Measurements from ENCODE around the gene SH3PXD2A.

Gene SH3PXD2A

GRCh38 chr10:103622286-103622685 lies 233.1 kb downstream of the SH3PXD2A start:
- DNase-seq (no peak), ATAC-seq (ENCODE audit: insufficient read depth, low read depth) (no peak)
- H3K27me3 ChIP-seq (ENCODE audit: insufficient read depth, low read length, poor library complexity): no peaks in the 10 kb centered on the region
- peaks cover 40% of the 10 kb centered on the region for H3K36me3 ChIP-seq (ENCODE audit: insufficient read depth, low read length)
- no peak overlapping the region for H2AFZ ChIP-seq (ENCODE audit: low read depth, low read length)
- H3K9me3 ChIP-seq (ENCODE audit: insufficient read depth, low read length, severe bottlenecking): no peaks in the 10 kb centered on the region
- TF ChIP-seq, protein P1, sequence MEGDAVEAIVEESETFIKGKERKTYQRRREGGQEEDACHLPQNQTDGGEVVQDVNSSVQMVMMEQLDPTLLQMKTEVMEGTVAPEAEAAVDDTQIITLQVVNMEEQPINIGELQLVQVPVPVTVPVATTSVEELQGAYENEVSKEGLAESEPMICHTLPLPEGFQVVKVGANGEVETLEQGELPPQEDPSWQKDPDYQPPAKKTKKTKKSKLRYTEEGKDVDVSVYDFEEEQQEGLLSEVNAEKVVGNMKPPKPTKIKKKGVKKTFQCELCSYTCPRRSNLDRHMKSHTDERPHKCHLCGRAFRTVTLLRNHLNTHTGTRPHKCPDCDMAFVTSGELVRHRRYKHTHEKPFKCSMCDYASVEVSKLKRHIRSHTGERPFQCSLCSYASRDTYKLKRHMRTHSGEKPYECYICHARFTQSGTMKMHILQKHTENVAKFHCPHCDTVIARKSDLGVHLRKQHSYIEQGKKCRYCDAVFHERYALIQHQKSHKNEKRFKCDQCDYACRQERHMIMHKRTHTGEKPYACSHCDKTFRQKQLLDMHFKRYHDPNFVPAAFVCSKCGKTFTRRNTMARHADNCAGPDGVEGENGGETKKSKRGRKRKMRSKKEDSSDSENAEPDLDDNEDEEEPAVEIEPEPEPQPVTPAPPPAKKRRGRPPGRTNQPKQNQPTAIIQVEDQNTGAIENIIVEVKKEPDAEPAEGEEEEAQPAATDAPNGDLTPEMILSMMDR (IDR thresholded peaks at IDR 0.05; ENCODE audit: borderline replicate concordance, extremely low read depth, low read length, poor library complexity, severe bottlenecking): no peak
- no peak for TF ChIP-seq EZH2 (IDR thresholded peaks at IDR 0.05; ENCODE audit: borderline replicate concordance, low read depth, low read length, severe bottlenecking)
- no peak overlapping the region for H3K9ac ChIP-seq (ENCODE audit: low read depth, low read length)
- no peak overlapping the region for H3K4me3 ChIP-seq (ENCODE audit: low read depth in 1 of 2, low read length in 2 of 2)
- H3K4me1 ChIP-seq (ENCODE audit: insufficient read depth, low read length): no peaks in the 10 kb centered on the region
- no peak overlapping the region for H3K27ac ChIP-seq (ENCODE audit: low read length)
- H3K79me2 ChIP-seq (ENCODE audit: insufficient read depth, low read length): no peaks in the 10 kb centered on the region
- H4K20me1 ChIP-seq (ENCODE audit: insufficient read depth, low read length): no peaks in the 10 kb centered on the region; the same call in 1 of the 2 replicates
- H3K4me2 ChIP-seq (ENCODE audit: insufficient read depth, low read length): no peak overlapping the region

DNA sequence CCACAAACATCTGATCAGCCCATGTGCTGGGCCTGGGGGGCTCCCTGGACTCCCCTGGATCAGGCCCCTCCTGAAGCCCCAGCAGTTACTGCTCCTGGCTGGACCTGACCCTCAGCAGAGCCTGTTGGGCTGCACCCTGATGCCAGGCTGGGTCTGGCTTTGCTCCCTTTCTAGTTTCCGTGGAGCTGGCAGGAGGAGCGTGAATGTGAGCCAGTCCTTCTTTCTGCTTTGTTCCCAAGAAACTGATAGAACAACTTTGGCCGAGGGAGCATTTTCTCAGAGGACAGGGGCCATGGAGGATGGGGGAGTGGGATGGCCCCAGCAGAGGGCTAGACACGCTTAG lies 233.6 kb downstream of the SH3PXD2A start:
- Histone ChIP-seq H3K4me3 (ENCODE audit: low read depth in 1 of 2, low read length in 2 of 2) (no peak overlapping the region), H3K27ac (ENCODE audit: low read length) (no peak overlapping the region), H4K20me1 (ENCODE audit: insufficient read depth, low read length) (peaks cover under 1% of the 10 kb centered on the region), H2AFZ (ENCODE audit: low read depth, low read length) (no peak overlapping the region), H3K36me3 (ENCODE audit: insufficient read depth, low read length) (peaks cover 42% of the 10 kb centered on the region), H3K4me2 (ENCODE audit: insufficient read depth, low read length) (no peak overlapping the region), H3K4me1 (ENCODE audit: insufficient read depth, low read length) (no peaks in the 10 kb centered on the region), H3K79me2 (ENCODE audit: insufficient read depth, low read length) (no peaks in the 10 kb centered on the region), H3K9ac (ENCODE audit: low read depth, low read length) (no peak overlapping the region), H3K9me3 (ENCODE audit: insufficient read depth, low read length, severe bottlenecking) (no peaks in the 10 kb centered on the region), H3K27me3 (ENCODE audit: insufficient read depth, low read length, poor library complexity) (no peaks in the 10 kb centered on the region)
- no peak for ATAC-seq (ENCODE audit: insufficient read depth, low read depth)
- TF ChIP-seq, protein P1 (IDR thresholded peaks at IDR 0.05; ENCODE audit: borderline replicate concordance, extremely low read depth, low read length, poor library complexity, severe bottlenecking): no peak
- TF ChIP-seq EZH2 (IDR thresholded peaks at IDR 0.05; ENCODE audit: borderline replicate concordance, low read depth, low read length, severe bottlenecking): no peak
- DNase-seq: no peak

- H3K4me1 ChIP-seq (ENCODE audit: insufficient read depth, low read length): no peaks in the 10 kb centered on the region
Measured at GRCh38 chr10:103620891-103621782, 234.2 kb downstream of the SH3PXD2A start.

More at GRCh38 chr10:103620891-103621782, 234.2 kb downstream of the SH3PXD2A start:
- no peak overlapping the region for H2AFZ ChIP-seq (ENCODE audit: low read depth, low read length)
- no peaks in the 10 kb centered on the region for H3K9me3 ChIP-seq (ENCODE audit: insufficient read depth, low read length, severe bottlenecking)
- no peak overlapping the region for H3K4me3 ChIP-seq (ENCODE audit: low read depth in 1 of 2, low read length in 2 of 2)
- no peak for TF ChIP-seq EZH2 (IDR thresholded peaks at IDR 0.05; ENCODE audit: borderline replicate concordance, low read depth, low read length, severe bottlenecking)
- TF ChIP-seq, protein P1 (IDR thresholded peaks at IDR 0.05; ENCODE audit: borderline replicate concordance, extremely low read depth, low read length, poor library complexity, severe bottlenecking): no peak
- no peaks in the 10 kb centered on the region for H3K79me2 ChIP-seq (ENCODE audit: insufficient read depth, low read length)
- ATAC-seq (ENCODE audit: insufficient read depth, low read depth): no peak
- no peak overlapping the region for H3K9ac ChIP-seq (ENCODE audit: low read depth, low read length)
- H3K27me3 ChIP-seq (ENCODE audit: insufficient read depth, low read length, poor library complexity): no peaks in the 10 kb centered on the region
- no peak overlapping the region for H3K4me2 ChIP-seq (ENCODE audit: insufficient read depth, low read length)
- no peak overlapping the region for H3K27ac ChIP-seq (ENCODE audit: low read length)
- no peak for DNase-seq
- peaks cover 40% of the 10 kb centered on the region for H3K36me3 ChIP-seq (ENCODE audit: insufficient read depth, low read length)
- peaks cover 3% of the 10 kb centered on the region for H4K20me1 ChIP-seq (ENCODE audit: insufficient read depth, low read length)

Measured in DND-41 (cell line).